H9 (cell line): ENCODE measurements around the gene RIBC2. TPM values are rescaled to one million over a fixed set of nuclear protein-coding genes. Genes with fewer than 3 reads are reported as not detected.

Experiments used
- DNase-seq: peaks from one replicate; pipeline ENCODE4 v3.0.0-alpha.2; 2017
- H2AFZ ChIP-seq: one replicate; pipeline ENCODE4 v1.6.1; 2013; ENCODE audit warnings: mild to moderate bottlenecking, low read length, control low read depth, moderate library complexity
- H2AK5ac ChIP-seq: 2 replicates; pipeline ENCODE4 v1.6.1; 2013; ENCODE audit warnings: low read length, control low read depth, mixed read lengths; ENCODE audit not compliant: insufficient read length
- H2BK120ac ChIP-seq: one replicate; pipeline ENCODE4 v1.6.1; 2013; ENCODE audit warnings: low read depth, mild to moderate bottlenecking, low read length, control low read depth, inconsistent platforms; ENCODE audit not compliant: poor library complexity, severe bottlenecking
- H2BK12ac ChIP-seq: 2 replicates; pipeline ENCODE4 v1.6.1; 2013; ENCODE audit warnings: low read length, control low read depth, mixed read lengths, low read depth; ENCODE audit not compliant: insufficient read length
- H2BK15ac ChIP-seq: 2 replicates; pipeline ENCODE4 v1.6.1; 2013; ENCODE audit warnings: low read depth, low read length, control low read depth
- H2BK20ac ChIP-seq: one replicate; pipeline ENCODE4 v1.6.1; 2013; ENCODE audit warnings: low read depth, mild to moderate bottlenecking, low read length, control low read depth, inconsistent platforms; ENCODE audit not compliant: poor library complexity, severe bottlenecking
- H2BK5ac ChIP-seq: 2 replicates; pipeline ENCODE4 v1.6.1; 2013; ENCODE audit warnings: low read length, control low read depth, mixed read lengths; ENCODE audit not compliant: insufficient read length
- H3K14ac ChIP-seq: 2 replicates; pipeline ENCODE4 v1.6.1; 2013; ENCODE audit warnings: low read length, control low read depth; ENCODE audit not compliant: insufficient read depth
- H3K18ac ChIP-seq: 2 replicates; pipeline ENCODE4 v1.6.1; 2013; ENCODE audit warnings: low read depth, mild to moderate bottlenecking, mixed read lengths, low read length, control low read depth; ENCODE audit not compliant: insufficient read length
- H3K23ac ChIP-seq: 2 replicates; pipeline ENCODE4 v1.6.1; 2013; ENCODE audit warnings: low read length, control low read depth, mixed read lengths, low read depth; ENCODE audit not compliant: insufficient read length
- H3K23me2 ChIP-seq: 2 replicates; pipeline ENCODE4 v1.6.1; 2013; ENCODE audit warnings: low read depth, mild to moderate bottlenecking, mixed read lengths, low read length, control low read depth; ENCODE audit not compliant: insufficient read length, poor library complexity, severe bottlenecking
- H3K27ac ChIP-seq: 2 replicates; pipeline ENCODE4 v1.5.1; 2013; ENCODE audit warnings: low read length, control low read depth, mixed read lengths, low read depth; ENCODE audit not compliant: insufficient read length
- H3K27me3 ChIP-seq: 2 replicates; pipeline ENCODE4 v1.6.1; 2013; ENCODE audit warnings: low read length, control low read depth, inconsistent platforms; ENCODE audit not compliant: insufficient read depth
- H3K4ac ChIP-seq: 2 replicates; pipeline ENCODE4 v1.6.1; 2013; ENCODE audit warnings: low read depth, mild to moderate bottlenecking, control low read depth, inconsistent platforms, low read length, moderate library complexity
- H3K4me1 ChIP-seq: 2 replicates; pipeline ENCODE4 v1.6.1; 2013; ENCODE audit warnings: low read length, control low read depth, inconsistent platforms; ENCODE audit not compliant: insufficient read depth
- H3K4me2 ChIP-seq: 2 replicates; pipeline ENCODE4 v1.6.1; 2013; ENCODE audit warnings: low read length, control low read depth, mixed read lengths; ENCODE audit not compliant: insufficient read length, insufficient read depth
- H3K56ac ChIP-seq: 2 replicates; pipeline ENCODE4 v1.6.1; 2013; ENCODE audit warnings: low read depth, mild to moderate bottlenecking, mixed read lengths, low read length, control low read depth; ENCODE audit not compliant: insufficient read length
- H3K79me1 ChIP-seq: 2 replicates; pipeline ENCODE4 v1.6.1; 2013; ENCODE audit warnings: low read depth, mild to moderate bottlenecking, moderate library complexity, low read length, control low read depth, inconsistent platforms; ENCODE audit not compliant: insufficient read depth, poor library complexity, severe bottlenecking
- H3K79me2 ChIP-seq: 2 replicates; pipeline ENCODE4 v1.6.1; 2013; ENCODE audit warnings: low read length, control low read depth, inconsistent platforms; ENCODE audit not compliant: insufficient read depth
- H3K9ac ChIP-seq: 2 replicates; pipeline ENCODE4 v1.6.1; 2013; ENCODE audit warnings: low read length, control low read depth, mixed read lengths; ENCODE audit not compliant: insufficient read length; ENCODE audit errors: extremely low read depth
- H3K9me3 ChIP-seq: one replicate; pipeline ENCODE4 v1.6.1; 2013; ENCODE audit warnings: low read depth, low read length, inconsistent platforms; ENCODE audit not compliant: control insufficient read depth
- H3T11ph ChIP-seq: one replicate; pipeline ENCODE4 v1.6.1; 2013; ENCODE audit warnings: mild to moderate bottlenecking, low read length, control low read depth, inconsistent platforms
- H4K20me1 ChIP-seq: one replicate; pipeline ENCODE4 v1.6.1; 2013; ENCODE audit not compliant: control insufficient read depth, insufficient read length, insufficient read depth
- H4K5ac ChIP-seq: 2 replicates; pipeline ENCODE4 v1.6.1; 2013; ENCODE audit warnings: low read depth, mild to moderate bottlenecking, mixed read lengths, low read length, control low read depth; ENCODE audit not compliant: insufficient read length
- H4K8ac ChIP-seq: replicated peaks from 2 replicates; pipeline ENCODE4 v1.6.1; 2013; ENCODE audit warnings: low read length, control low read depth, mixed read lengths, low read depth; ENCODE audit not compliant: insufficient read length
- H4K91ac ChIP-seq: 2 replicates; pipeline ENCODE4 v1.6.1; 2013; ENCODE audit warnings: low read depth, mild to moderate bottlenecking, moderate library complexity, mixed read lengths, low read length, control low read depth; ENCODE audit not compliant: insufficient read length
- H3K27ac Mint-ChIP-seq, 3 experiments: 2 replicates in 2 of 3; 3 replicates in 1 of 3; pipeline ENCODE4 v1.8.0; 2020 to 2021; ENCODE audit warnings: mixed read lengths in 3 of 3, mild to moderate bottlenecking in 1 of 3, moderate library complexity in 1 of 3
- H3K27me3 Mint-ChIP-seq: 2 replicates; pipeline ENCODE4 v1.8.0; 2021; ENCODE audit warnings: low read depth, mild to moderate bottlenecking, moderate library complexity, mixed read lengths
- H3K36me3 Mint-ChIP-seq, 3 experiments: 2 replicates in 2 of 3; 3 replicates in 1 of 3; pipeline ENCODE4 v1.8.0; 2020 to 2021; ENCODE audit warnings: low read depth in 3 of 3, mixed read lengths in 3 of 3; ENCODE audit not compliant: insufficient read depth in 1 of 3
- H3K4me1 Mint-ChIP-seq, 2 experiments: 2 replicates each; pipeline ENCODE4 v1.8.0; 2020; ENCODE audit warnings: mixed read lengths in 2 of 2
- H3K4me3 Mint-ChIP-seq, 2 experiments: 2 replicates in 1 of 2; 3 replicates in 1 of 2; pipeline ENCODE4 v1.8.0; 2020 to 2021; ENCODE audit warnings: mild to moderate bottlenecking in 2 of 2, mixed read lengths in 2 of 2, moderate library complexity in 1 of 2
- H3K9me3 Mint-ChIP-seq, 2 experiments: 2 replicates in 1 of 2; 3 replicates in 1 of 2; pipeline ENCODE4 v1.8.0; 2020; ENCODE audit warnings: mild to moderate bottlenecking in 2 of 2, mixed read lengths in 2 of 2, moderate library complexity in 1 of 2
- WGBS: extraction: QIAGEN DNeasy Blood & Tissue Kit; methylation state at CpG from one replicate; pipeline ENCODE4 v1.1.7; 2013; ENCODE audit warnings: missing lambda C conversion rate, low lambda C conversion rate, mixed read lengths; ENCODE audit not compliant: insufficient read length; ENCODE audit errors: extremely low coverage; 5-methylcytosine and 5-hydroxymethylcytosine counted together
- total RNA-seq: library from RNA; stranded (reverse); gene quantifications from 2 replicates; pipeline ENCODE4 v1.2.1, GENCODE V29; 2021
- TF ChIP-seq, protein P1 (sequence below): fragments of 200-600 bp; sonication (generic); conservative IDR thresholded peaks from 3 replicates; pipeline ENCODE4 v1.8.0; 2021; ENCODE audit warnings: antibody characterized with exemption, mild to moderate bottlenecking

RIBC2 gene
- total RNA-seq, 1 experiment from 2014 or later, result 4.1 TPM

DNA sequence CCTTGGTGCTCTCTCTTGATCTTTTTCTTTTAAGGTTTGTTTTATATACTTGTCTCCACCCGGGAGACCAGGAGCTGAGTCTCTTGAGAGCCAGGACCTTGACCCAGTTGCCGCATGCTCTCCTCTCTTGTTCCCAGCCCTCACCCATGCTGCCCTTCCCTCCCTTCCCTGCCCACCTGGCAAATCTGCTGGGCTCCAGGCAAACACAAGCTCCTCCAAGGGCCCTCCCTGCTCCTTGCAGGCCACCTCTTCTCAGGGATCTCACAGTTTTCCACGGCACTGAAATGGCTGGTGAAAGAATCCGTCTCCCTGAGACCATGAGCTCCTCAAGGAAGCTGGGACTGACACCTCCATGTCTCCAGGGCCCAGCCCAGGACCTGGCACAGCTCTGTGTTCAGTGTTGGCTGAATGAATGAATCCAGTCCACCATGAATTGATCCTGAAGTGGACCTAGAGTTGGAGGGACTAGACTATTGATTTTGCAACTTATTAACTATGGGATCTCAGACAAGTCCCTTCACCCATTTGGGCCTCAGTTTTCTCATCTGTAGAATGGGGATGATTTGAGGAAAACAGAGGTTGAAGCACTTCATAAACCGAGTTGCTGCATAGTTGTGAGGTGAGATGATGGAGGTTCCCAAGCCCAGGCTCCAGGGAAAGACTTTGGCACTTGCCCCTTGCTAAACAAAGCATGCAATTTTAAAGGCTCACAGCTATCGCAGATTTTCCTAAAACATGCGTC, 64.0 kb downstream of the RIBC2 start:
- Histone ChIP-seq H2BK15ac (no peak overlapping the region), H2AFZ (no peak overlapping the region), H3T11ph (no peak overlapping the region), H3K4me2 (no peak overlapping the region), H3K23me2 (no peaks in the 10 kb centered on the region), H3K9ac (no peak overlapping the region), H2BK20ac (no peak overlapping the region), H3K56ac (no peak overlapping the region), H4K8ac (no peak overlapping the region), H2AK5ac (no peak overlapping the region), H3K79me1 (no peaks in the 10 kb centered on the region), H2BK12ac (no peak overlapping the region), H4K5ac (no peak overlapping the region), H3K9me3 (no peaks in the 10 kb centered on the region), H4K91ac (no peak overlapping the region), H3K79me2 (no peaks in the 10 kb centered on the region), H3K23ac (no peak overlapping the region), H3K18ac (no peak overlapping the region), H3K4me1 (no peaks in the 10 kb centered on the region), H3K27ac (no peak overlapping the region), H3K27me3 (no peaks in the 10 kb centered on the region), H2BK5ac (no peak overlapping the region), H4K20me1 (no peaks in the 10 kb centered on the region), H3K14ac (no peak overlapping the region), H2BK120ac (no peak overlapping the region), H3K4ac (no peak overlapping the region)
- TF ChIP-seq, protein P1, sequence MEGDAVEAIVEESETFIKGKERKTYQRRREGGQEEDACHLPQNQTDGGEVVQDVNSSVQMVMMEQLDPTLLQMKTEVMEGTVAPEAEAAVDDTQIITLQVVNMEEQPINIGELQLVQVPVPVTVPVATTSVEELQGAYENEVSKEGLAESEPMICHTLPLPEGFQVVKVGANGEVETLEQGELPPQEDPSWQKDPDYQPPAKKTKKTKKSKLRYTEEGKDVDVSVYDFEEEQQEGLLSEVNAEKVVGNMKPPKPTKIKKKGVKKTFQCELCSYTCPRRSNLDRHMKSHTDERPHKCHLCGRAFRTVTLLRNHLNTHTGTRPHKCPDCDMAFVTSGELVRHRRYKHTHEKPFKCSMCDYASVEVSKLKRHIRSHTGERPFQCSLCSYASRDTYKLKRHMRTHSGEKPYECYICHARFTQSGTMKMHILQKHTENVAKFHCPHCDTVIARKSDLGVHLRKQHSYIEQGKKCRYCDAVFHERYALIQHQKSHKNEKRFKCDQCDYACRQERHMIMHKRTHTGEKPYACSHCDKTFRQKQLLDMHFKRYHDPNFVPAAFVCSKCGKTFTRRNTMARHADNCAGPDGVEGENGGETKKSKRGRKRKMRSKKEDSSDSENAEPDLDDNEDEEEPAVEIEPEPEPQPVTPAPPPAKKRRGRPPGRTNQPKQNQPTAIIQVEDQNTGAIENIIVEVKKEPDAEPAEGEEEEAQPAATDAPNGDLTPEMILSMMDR, result no peak
- H3K9me3 Mint-ChIP-seq, result no peaks in the 10 kb centered on the region; a peak in 1 of 5 replicates
- H3K27me3 Mint-ChIP-seq, result peaks cover 4% of the 10 kb centered on the region
- DNase-seq, result no peak
- H3K4me1 Mint-ChIP-seq, result peaks cover 10% of the 10 kb centered on the region in 2 experiments
- no peak overlapping the region for H3K27ac Mint-ChIP-seq
- no peak overlapping the region for H3K4me3 Mint-ChIP-seq
- H3K36me3 Mint-ChIP-seq, result 0 out of 7 replicates have a peak, but pooled peaks cover 0 to 2% (median 0%) of the 10 kb centered on the region in 3 experiments
- WGBS, result no CpG with 5 or more reads among the region's 7 CpGs
